Endothelial cell of hepatic sinusoid (primary cell): Measurements from ENCODE around the gene ESYT1.

Experiments
- in situ Hi-C: cut with HindIII; loops from 2 replicates; pipeline ENCODE4 v1.10.0; 2017; ENCODE audit warnings: low sequenced_read_pairs

ESYT1 gene

GRCh38 chr12:56124133-56124532 is 3.9 kb upstream of the ESYT1 start:
- in situ Hi-C loops = no loop called here

GRCh38 chr12:56126732-56127239 is 1.3 kb upstream of the ESYT1 start:
- in situ Hi-C loops = no loop called here

GRCh38 chr12:56127485-56127887 is 581 bp upstream of the ESYT1 start:
- in situ Hi-C loops = no loop called here

- in situ Hi-C loops = no loop called here
Observed at GRCh38 chr12:56128670-56129205, 671 bp downstream of the ESYT1 start.

GRCh38 chr12:56129206-56129941 is 1.3 kb downstream of the ESYT1 start:
- in situ Hi-C loops = no loop called here

GRCh38 chr12:56129942-56130495 is 2.0 kb downstream of the ESYT1 start:
- in situ Hi-C loops = no loop called here

GRCh38 chr12:56130876-56131275 is 2.8 kb downstream of the ESYT1 start:
- in situ Hi-C loops = no loop called here

- in situ Hi-C loops = no loop called here
Observed at GRCh38 chr12:56134897-56135296, 6.8 kb downstream of the ESYT1 start.

- in situ Hi-C loops = no loop called here
Observed at GRCh38 chr12:56137853-56138571, 9.9 kb downstream of the ESYT1 start.

GRCh38 chr12:56141946-56142784 is 14.1 kb downstream of the ESYT1 start:
- in situ Hi-C loops = no loop called here

GRCh38 chr12:56143217-56143616 is 15.2 kb downstream of the ESYT1 start:
- in situ Hi-C loops = no loop called here

- in situ Hi-C loops = no loop called here
Observed at GRCh38 chr12:56143870-56144269, 15.8 kb downstream of the ESYT1 start.

- in situ Hi-C loops = no loop called here
Observed at GRCh38 chr12:56145217-56145616, 17.1 kb downstream of the ESYT1 start.

- in situ Hi-C loops = no loop called here
Observed at GRCh38 chr12:56146492-56147460, 18.7 kb downstream of the ESYT1 start.

- in situ Hi-C loops = no loop called here
Observed at GRCh38 chr12:56150563-56150962, 22.5 kb downstream of the ESYT1 start.

- in situ Hi-C loops = no loop called here
Observed at GRCh38 chr12:56151672-56152131, 23.6 kb downstream of the ESYT1 start.

GRCh38 chr12:56152132-56152755 is 24.2 kb downstream of the ESYT1 start, which contains the start of gene MYL6B:
MYL6B (plus strand) TSS chr12:56152587; CDS start chr12:56153919, 1,332 bp downstream.
- in situ Hi-C loops = no loop called here

GRCh38 chr12:56152756-56153677 is 24.9 kb downstream of the ESYT1 start:
- in situ Hi-C loops = no loop called here
